HCT116 (cell line): Measurements from ENCODE around the gene GIGYF1. TPM values are rescaled to one million over a fixed set of nuclear protein-coding genes. Genes with fewer than 3 reads are reported as not detected.

Experiments used
- ATAC-seq: fragments of 200-7000 bp; cut with Tn5 transposase; 2 replicates; pipeline ENCODE4 v1.9.1; 2020; ENCODE audit warnings: mild to moderate bottlenecking, moderate library complexity
- BruUV-seq: library from RNA; stranded (reverse); fragments of 400-500 nt; replicated peaks from 2 replicates; lab custom pipeline; 2021; lab: Mats Ljungman, UMichigan
- CTCF ChIA-PET: fragments of 300-600 bp; sonication (Branson Sonifier 250); formaldehyde crosslinking; loops from one replicate; lab custom pipeline; 2021; ENCODE audit warnings: antibody characterized with exemption; lab: Charles Lee
- POLR2A ChIA-PET: fragments of 300-600, 350-600 bp; sonication (Branson Sonifier 250); formaldehyde crosslinking; loops from one replicate; lab custom pipeline; 2021; ENCODE audit warnings: antibody characterized with exemption; lab: Charles Lee
- RAD21 ChIA-PET, 2 experiments: fragments of 300-600 bp; sonication (Branson Sonifier 250); formaldehyde crosslinking; loops; one replicate each; lab custom pipeline; 2023; ENCODE audit warnings: low total read pairs in 2 of 2; ENCODE audit not compliant: uncharacterized antibody in 2 of 2, unreplicated experiment in 2 of 2, low non-redundant PET in 1 of 2; lab: Charles Lee
- DNase-seq: peaks from one replicate; pipeline ENCODE4 v3.0.0-alpha.2; 2010; ENCODE audit warnings: low read depth, low spot score
- H2AFZ ChIP-seq: fragments of 200-600 bp; shearing (Covaris generic), sonication (generic); 2 replicates; pipeline ENCODE4 v1.6.1; 2017; ENCODE audit warnings: low read depth, mixed run types, mixed read lengths, antibody characterized with exemption, low read length; ENCODE audit not compliant: poor library complexity, severe bottlenecking
- H3K27ac ChIP-seq: 2 replicates; pipeline ENCODE4 v1.5.1; 2012; ENCODE audit warnings: low read depth, low read length
- H3K27me3 ChIP-seq: fragments of 200-600 bp; sonication (generic); 2 replicates; pipeline ENCODE4 v1.6.1; 2016; ENCODE audit warnings: mixed run types, low read length, mixed read lengths; ENCODE audit not compliant: insufficient read depth
- H3K36me3 ChIP-seq, 2 experiments: fragments of 200-500 bp in 1 of 2; fragments of 200-600 bp in 1 of 2; sonication (Bioruptor generic) in 1 of 2; sonication (generic) in 1 of 2; 2 replicates each; pipeline versions ENCODE4 v1.5.1 to v1.6.1; 2014 to 2016; ENCODE audit warnings: low read length in 2 of 2, inconsistent platforms in 1 of 2, mixed read lengths in 1 of 2, mixed run types in 1 of 2; ENCODE audit not compliant: insufficient read depth in 2 of 2, control insufficient read depth in 1 of 2
- H3K4me1 ChIP-seq, 2 experiments: fragments of 200-600 bp in 1 of 2; sonication (generic) in 1 of 2; 2 replicates each; pipeline versions ENCODE4 v1.5.1 to v1.6.1; 2012 to 2017; ENCODE audit warnings: low read length in 2 of 2, inconsistent platforms in 1 of 2, mild to moderate bottlenecking in 1 of 2, mixed read lengths in 1 of 2, mixed run types in 1 of 2, moderate library complexity in 1 of 2; ENCODE audit not compliant: insufficient read depth in 2 of 2, control insufficient read depth in 1 of 2
- H3K4me2 ChIP-seq: fragments of 200-600 bp; sonication (generic); 2 replicates; pipeline ENCODE4 v1.6.1; 2017; ENCODE audit warnings: mixed run types, low read length, mixed read lengths
- H3K4me3 ChIP-seq, 2 experiments: fragments of 200-600 bp in 1 of 2; sonication (generic) in 1 of 2; replicated peaks in 1 of 2; 2 replicates each; pipeline ENCODE4 v1.5.1; 2011 to 2016; ENCODE audit warnings: low read length in 2 of 2, control low read depth in 1 of 2, low read depth in 1 of 2, mild to moderate bottlenecking in 1 of 2, mixed read lengths in 1 of 2, mixed run types in 1 of 2
- H3K79me2 ChIP-seq: fragments of 200-600 bp; sonication (generic); 2 replicates; pipeline ENCODE4 v1.6.1; 2017; ENCODE audit warnings: mild to moderate bottlenecking, mixed run types, low read length, moderate library complexity, mixed read lengths; ENCODE audit not compliant: insufficient read depth
- H3K9ac ChIP-seq: fragments of 200-600 bp; sonication (generic); 2 replicates; pipeline ENCODE4 v1.6.1; 2016; ENCODE audit warnings: low read length, mixed read lengths
- H3K9me2 ChIP-seq: fragments of 200-600 bp; sonication (generic), shearing (Covaris generic); 2 replicates; pipeline ENCODE4 v1.6.1; 2017; ENCODE audit warnings: mixed run types, mild to moderate bottlenecking, moderate library complexity; ENCODE audit not compliant: insufficient read depth
- H3K9me3 ChIP-seq, 2 experiments: fragments of 200-500 bp in 1 of 2; fragments of 200-600 bp in 1 of 2; sonication (Bioruptor generic) in 1 of 2; sonication (generic) in 1 of 2; 2 replicates each; pipeline ENCODE4 v1.6.1; 2014 to 2017; ENCODE audit warnings: low read length in 2 of 2, mixed read lengths in 2 of 2, inconsistent platforms in 1 of 2, low read depth in 1 of 2, mild to moderate bottlenecking in 1 of 2, mixed run types in 1 of 2, moderate library complexity in 1 of 2; ENCODE audit not compliant: control insufficient read depth in 1 of 2, insufficient read depth in 1 of 2
- H4K20me1 ChIP-seq: fragments of 200-600 bp; sonication (generic), shearing (Covaris generic); 2 replicates; pipeline ENCODE4 v1.6.1; 2017; ENCODE audit warnings: mixed run types, mild to moderate bottlenecking, moderate library complexity; ENCODE audit not compliant: insufficient read depth
- ATF3 ChIP-seq: IDR thresholded peaks from 2 replicates; pipeline ENCODE4 v1.6.1; 2012
- CTCF ChIP-seq, 3 experiments: fragments of 200-600 bp in 1 of 3; sonication (generic) in 1 of 3; IDR thresholded peaks in 2 of 3; conservative IDR thresholded peaks in 1 of 3; 2 replicates each; pipeline ENCODE4 v1.5.1; 2012 to 2017; ENCODE audit warnings: low read depth in 2 of 3, low read length in 2 of 3, antibody characterized with exemption in 1 of 3, borderline replicate concordance in 1 of 3, control low read depth in 1 of 3, mild to moderate bottlenecking in 1 of 3, mixed read lengths in 1 of 3, mixed run types in 1 of 3, moderate library complexity in 1 of 3; ENCODE audit not compliant: insufficient read depth in 1 of 3
- ELF1 ChIP-seq: IDR thresholded peaks from 2 replicates; pipeline ENCODE4 v1.6.1; 2012; ENCODE audit warnings: low read depth, borderline replicate concordance
- EZH2phosphoT487 ChIP-seq: fragments of 200-600 bp; IDR thresholded peaks from 2 replicates; pipeline ENCODE4 v1.6.1; 2018; ENCODE audit warnings: antibody characterized with exemption, borderline replicate concordance
- SIN3A ChIP-seq: IDR thresholded peaks from 2 replicates; pipeline ENCODE4 v1.6.1; 2012; ENCODE audit warnings: low read depth
- SP1 ChIP-seq: IDR thresholded peaks from 2 replicates; pipeline ENCODE4 v1.6.1; 2012; ENCODE audit warnings: low read depth
- ZBTB33 ChIP-seq: IDR thresholded peaks from 2 replicates; pipeline ENCODE4 v1.6.1; 2011; ENCODE audit warnings: mild to moderate bottlenecking, low read length, moderate library complexity; ENCODE audit not compliant: insufficient replicate concordance; ENCODE audit errors: extremely low read depth
- ZFX ChIP-seq: fragments of 450-650 bp; IDR thresholded peaks from 2 replicates; pipeline ENCODE4 v1.6.1; 2017
- ZNF274 ChIP-seq: fragments of 200-500 bp; sonication (Bioruptor generic); IDR thresholded peaks from 2 replicates; pipeline ENCODE4 v1.6.1; 2014; ENCODE audit warnings: mild to moderate bottlenecking, low read depth, low read length, inconsistent platforms
- intact Hi-C: fragments of 100-400 bp; cut with micrococcal nuclease; formaldehyde crosslinking; loops from 2 replicates; pipeline ENCODE4 v1.10.0; 2022
- total RNA-seq: library from RNA; stranded (reverse); gene quantifications from one replicate; pipeline ENCODE4 v1.2.1, GENCODE V29; 2021; ENCODE audit not compliant: unreplicated experiment

Gene GIGYF1
- total RNA-seq, 1 experiment from 2014 or later, result 59.7 TPM

GRCh38 chr7:100683659-100684533 is 10.2 kb downstream of the GIGYF1 start:
- H4K20me1 ChIP-seq, result no peaks in the 10 kb centered on the region
- no peaks in the 10 kb centered on the region for H3K9me2 ChIP-seq
- no peaks in the 10 kb centered on the region for H3K27me3 ChIP-seq
- no peak overlapping the region for H2AFZ ChIP-seq
- no peak overlapping the region for H3K27ac ChIP-seq
- no peak for ATAC-seq
- intact Hi-C loops, result no loop called here
- ChIA-PET RAD21 (no interaction called here), POLR2A (no interaction called here)
- H3K4me1 ChIP-seq, result peaks cover 0 to 5% of the 10 kb centered on the region in 2 experiments; a peak in 1 of 4 replicates
- H3K4me3 ChIP-seq, result no peak overlapping the region
- H3K79me2 ChIP-seq, result peaks cover 16% of the 10 kb centered on the region
- no peaks in the 10 kb centered on the region for H3K9me3 ChIP-seq
- no peak overlapping the region for H3K4me2 ChIP-seq
- no peak overlapping the region for H3K9ac ChIP-seq
- no peak for TF ChIP-seq EZH2phosphoT487
- no peak for TF ChIP-seq ATF3
- TF ChIP-seq ZNF274, result no peak
- no peak for TF ChIP-seq ZFX
- TF ChIP-seq SIN3A, result no peak
- no peak for TF ChIP-seq SP1
- no peak for TF ChIP-seq ELF1
- TF ChIP-seq, all 23 proteins: peak for 0
- CTCF ChIA-PET, result interaction anchor here (0.7 to 1.6 kb wide), 2 partner anchors 9 to 22 kb away, joined by 4 to 6 read pairs; partner anchors contain the start of gene POP7
- H3K36me3 ChIP-seq, result peaks cover 28 to 42% of the 10 kb centered on the region in 2 experiments; a peak in 3 of 4 replicates
- no TSS peak for BruUV-seq
- no peak for DNase-seq

DNA sequence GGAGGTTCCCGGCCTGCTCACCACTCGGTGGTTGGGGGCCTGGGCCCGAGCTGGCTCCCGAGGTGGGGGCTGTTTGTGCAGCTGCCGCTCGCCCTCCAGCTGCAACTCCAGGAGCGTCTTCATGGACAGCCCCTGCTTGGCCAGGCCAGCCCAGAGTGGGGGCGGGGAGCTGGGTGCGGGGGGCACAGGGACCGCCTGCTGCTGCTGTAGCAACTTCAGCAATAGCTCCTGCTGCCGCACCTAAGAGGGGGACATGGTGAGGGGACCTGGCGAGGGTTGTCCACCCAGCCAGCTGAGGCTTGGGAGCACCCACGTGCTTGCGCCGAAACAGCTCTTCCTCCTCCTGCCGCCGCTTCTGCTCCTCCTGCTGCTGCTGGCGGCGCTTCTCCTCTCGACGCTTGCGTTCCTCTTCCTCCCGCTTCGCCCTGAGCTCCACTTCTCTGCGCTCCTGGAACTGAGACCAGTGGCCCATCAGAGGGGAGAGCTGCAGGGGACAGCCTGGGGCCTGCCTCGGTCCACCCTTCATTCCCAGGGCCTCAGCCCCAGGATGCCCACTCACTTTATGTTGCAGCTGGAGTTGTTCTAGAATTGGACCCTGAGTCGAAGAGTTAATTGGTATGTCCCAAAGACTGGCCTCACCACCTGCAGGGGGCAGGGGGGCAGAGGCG is 10.9 kb downstream of the GIGYF1 start:
- Histone ChIP-seq H3K27ac (no peak overlapping the region), H3K4me1 (peaks cover 0 to 5% of the 10 kb centered on the region in 2 experiments; a peak in 1 of 4 replicates), H3K4me2 (no peak overlapping the region), H3K4me3 (no peak overlapping the region), H3K9me3 (no peaks in the 10 kb centered on the region), H3K27me3 (no peaks in the 10 kb centered on the region), H3K79me2 (peaks cover 9% of the 10 kb centered on the region; the same call in 1 of the 2 replicates), H4K20me1 (no peaks in the 10 kb centered on the region), H3K9ac (no peak overlapping the region), H2AFZ (no peak overlapping the region), H3K9me2 (no peaks in the 10 kb centered on the region), H3K36me3 (peaks cover 29 to 35% of the 10 kb centered on the region in 2 experiments; a peak in 3 of 4 replicates)
- no peak for ATAC-seq
- ChIA-PET POLR2A (no interaction called here), CTCF (interaction anchor here (0.9 to 1.6 kb wide), 2 partner anchors 10 to 23 kb away, joined by 3 to 6 read pairs; partner anchors contain the start of gene POP7), RAD21 (no interaction called here)
- BruUV-seq, result no TSS peak
- DNase-seq, result no peak
- intact Hi-C loops, result no loop called here
- TF ChIP-seq CTCF (IDR thresholded peaks at IDR 0.05 in 2 of 3, conservative IDR thresholded peaks at IDR 0.05 in 1 of 3; ENCODE audit: borderline replicate concordance in 1 of 3, insufficient read depth in 1 of 3, low read depth in 2 of 3, low read length in 2 of 3) (no peak), ZBTB33 (no peak)
